NT2/D1 (cell line): ENCODE measurements around the gene ZNF778.

Experiments used
- DNase-seq: peaks from one replicate; pipeline ENCODE4 v3.0.0-alpha.2; 2011; ENCODE audit warnings: low read depth, low spot score
- H3K27me3 ChIP-seq: 2 replicates; pipeline ENCODE4 v1.6.0; 2011; ENCODE audit warnings: mild to moderate bottlenecking; ENCODE audit not compliant: insufficient read length, insufficient read depth
- H3K36me3 ChIP-seq: 2 replicates; pipeline ENCODE4 v1.6.1; 2011; ENCODE audit warnings: mild to moderate bottlenecking, low read length, mixed read lengths; ENCODE audit not compliant: insufficient read depth, insufficient read length
- H3K4me1 ChIP-seq: 2 replicates; pipeline ENCODE4 v1.5.1; 2011; ENCODE audit not compliant: insufficient read depth, insufficient read length
- H3K4me3 ChIP-seq: 2 replicates; pipeline ENCODE4 v1.5.1; 2011; ENCODE audit warnings: low read depth; ENCODE audit not compliant: insufficient read length
- H3K9ac ChIP-seq: 2 replicates; pipeline ENCODE4 v1.6.0; 2011; ENCODE audit warnings: low read depth; ENCODE audit not compliant: insufficient read length
- H3K9me3 ChIP-seq: 2 replicates; pipeline ENCODE4 v1.5.1; 2011; ENCODE audit warnings: mild to moderate bottlenecking, low read length; ENCODE audit not compliant: insufficient read depth
- SUZ12 ChIP-seq: IDR thresholded peaks from 2 replicates; pipeline ENCODE4 v1.6.1; 2011; ENCODE audit not compliant: insufficient read length, insufficient read depth; ENCODE audit errors: extremely low read depth
- YY1 ChIP-seq: IDR thresholded peaks from 2 replicates; pipeline ENCODE4 v1.6.1; 2011; ENCODE audit not compliant: insufficient read length, insufficient read depth
- ZNF274 ChIP-seq: IDR thresholded peaks from 2 replicates; pipeline ENCODE4 v1.6.1; 2011; ENCODE audit warnings: mild to moderate bottlenecking, low read depth, low read length

The ZNF778 gene

GRCh38 chr16:89286096-89286495 lies 68.6 kb downstream of the ZNF778 start:
- H3K9ac ChIP-seq = no peak overlapping the region
- H3K27me3 ChIP-seq = no peaks in the 10 kb centered on the region
- H3K9me3 ChIP-seq = no peaks in the 10 kb centered on the region
- DNase-seq = no peak
- H3K36me3 ChIP-seq = peaks cover 85% of the 10 kb centered on the region
- TF ChIP-seq ZNF274 (no peak), SUZ12 (no peak), YY1 (no peak)
- peaks cover 14% of the 10 kb centered on the region for H3K4me1 ChIP-seq
- H3K4me3 ChIP-seq = no peak overlapping the region
